Bronchial epithelial cell (primary cell): Measurements from ENCODE around the gene SAA4. TPM values are rescaled to one million over a fixed set of nuclear protein-coding genes. Genes with fewer than 3 reads are reported as not detected.

Source experiments
- DNase-seq: peaks from one replicate; pipeline ENCODE4 v3.0.0-alpha.2; 2010; ENCODE audit warnings: low read depth
- FAIRE-seq: peaks from 2 replicates; lab custom pipeline; 2011; peaks lifted over from hg19 to GRCh38; lab: Jason Lieb, UNC
- H3K27me3 ChIP-seq: 2 replicates; pipeline ENCODE4 v1.5.1; 2011; ENCODE audit warnings: low read length; ENCODE audit not compliant: control insufficient read depth, insufficient read depth
- H3K36me3 ChIP-seq: 2 replicates; pipeline ENCODE4 v1.5.1; 2011; ENCODE audit warnings: low read length; ENCODE audit not compliant: control insufficient read depth, insufficient read depth
- H3K4me3 ChIP-seq: 2 replicates; pipeline ENCODE4 v1.5.1; 2011; ENCODE audit warnings: mild to moderate bottlenecking, low read depth, low read length, control low read depth
- CTCF ChIP-seq: IDR thresholded peaks from 2 replicates; pipeline ENCODE4 v1.5.1; 2011; ENCODE audit warnings: mild to moderate bottlenecking, moderate library complexity, low read length, control low read depth, inconsistent platforms; ENCODE audit not compliant: insufficient read depth, severe bottlenecking
- total RNA-seq: library from RNA; depleted of rRNA; stranded (reverse); fragments of >200 nt; gene quantifications from 2 replicates; pipeline ENCODE4 v1.2.1, GENCODE V29; 2014

Gene SAA4
- total RNA-seq, 1 donor from 2014 or later, result not detected

GRCh38 chr11:18188796-18189195 is 47.8 kb downstream of the SAA4 start:
- H3K36me3 ChIP-seq, result no peaks in the 10 kb centered on the region
- no peak overlapping the region for H3K4me3 ChIP-seq
- peaks cover 3% of the 10 kb centered on the region for H3K27me3 ChIP-seq
- FAIRE-seq (no peak), DNase-seq (no peak)
- no peak for TF ChIP-seq CTCF

Other genes starting within 250 kb of the SAA4 start
- gene SERGEF, start 223.8 kb downstream of the SAA4 start, total RNA-seq, result 29.2 and 31.1 TPM in 2 replicates
- gene TPH1, start 190.5 kb downstream of the SAA4 start, total RNA-seq, result under 0.01 and 0.26 TPM in 2 replicates
- 10.6 and 15.8 TPM in 2 replicates for gene SAAL1, start 130.7 kb downstream of the SAA4 start, total RNA-seq
- gene MRGPRX3, start 104.2 kb downstream of the SAA4 start, total RNA-seq, result 0.13 TPM in 1 of 2 replicates, not detected in the other
- gene MRGPRX4, start 64.0 kb downstream of the SAA4 start, total RNA-seq, result not detected in 2 replicates
- gene SAA2, start 11.9 kb upstream of the SAA4 start, total RNA-seq, result 1.9 TPM in 1 of 2 replicates, not detected in the other
- 1.6 and 4.7 TPM in 2 replicates for gene SAA1, start 29.5 kb upstream of the SAA4 start, total RNA-seq
- gene HPS5, start 85.3 kb upstream of the SAA4 start, total RNA-seq, result 39.0 and 58.9 TPM in 2 replicates
- gene GTF2H1, start 85.8 kb upstream of the SAA4 start, total RNA-seq, result 56.3 and 79.8 TPM in 2 replicates
- 898 and 1,075 TPM in 2 replicates for gene LDHA, start 157.8 kb upstream of the SAA4 start, total RNA-seq
- 0.26 and 1.7 TPM in 2 replicates for gene LDHC, start 175.5 kb upstream of the SAA4 start, total RNA-seq
- not detected in 2 replicates for gene LDHAL6A, start 219.1 kb upstream of the SAA4 start, total RNA-seq